Hepatocyte (in vitro differentiated cells): ENCODE measurements around the gene CNTNAP2. TPM values are rescaled to one million over a fixed set of nuclear protein-coding genes. Genes with fewer than 3 reads are reported as not detected.
A peak's percentile ranks its signal among the peaks of the same experiment; 100 is the strongest.

ENCODE experiments used
- DNase-seq: peaks from one replicate; pipeline ENCODE4 v3.0.0-alpha.2; 2016; ENCODE audit warnings: low spot score
- H2AFZ ChIP-seq: fragments of 200-600 bp; sonication (generic); 2 replicates; pipeline ENCODE4 v1.6.0; 2016; ENCODE audit warnings: antibody characterized with exemption, mild to moderate bottlenecking
- H3K27ac ChIP-seq: fragments of 200-600 bp; sonication (generic); 2 replicates; pipeline ENCODE4 v1.5.1; 2016; ENCODE audit warnings: mild to moderate bottlenecking
- H3K27me3 ChIP-seq: fragments of 200-600 bp; sonication (generic); 2 replicates; pipeline ENCODE4 v1.6.1; 2016
- H3K36me3 ChIP-seq: fragments of 200-600 bp; sonication (generic); replicated peaks from 2 replicates; pipeline ENCODE4 v1.5.1; 2016; ENCODE audit warnings: low read depth; ENCODE audit not compliant: insufficient read depth
- H3K4me1 ChIP-seq: fragments of 200-600 bp; sonication (generic); 2 replicates; pipeline ENCODE4 v1.5.1; 2016; ENCODE audit warnings: mild to moderate bottlenecking, moderate library complexity; ENCODE audit not compliant: insufficient read depth
- H3K4me2 ChIP-seq: fragments of 200-600 bp; sonication (generic); 2 replicates; pipeline ENCODE4 v1.6.0; 2016
- H3K4me3 ChIP-seq: fragments of 200-600 bp; sonication (generic); 2 replicates; pipeline ENCODE4 v1.5.1; 2016; ENCODE audit warnings: mild to moderate bottlenecking
- H3K79me2 ChIP-seq: fragments of 200-600 bp; sonication (generic); 2 replicates; pipeline ENCODE4 v1.6.0; 2017; ENCODE audit warnings: mild to moderate bottlenecking
- H3K9me2 ChIP-seq: fragments of 200-600 bp; sonication (generic); replicated peaks from 2 replicates; pipeline ENCODE4 v1.6.0; 2017; ENCODE audit warnings: mild to moderate bottlenecking; ENCODE audit not compliant: insufficient read depth
- H3K9me3 ChIP-seq: fragments of 200-600 bp; sonication (generic); 2 replicates; pipeline ENCODE4 v1.5.1; 2016; ENCODE audit warnings: low read depth, mild to moderate bottlenecking
- H4K20me1 ChIP-seq: fragments of 200-600 bp; sonication (generic); 2 replicates; pipeline ENCODE4 v1.6.0; 2016; ENCODE audit warnings: mild to moderate bottlenecking; ENCODE audit not compliant: insufficient read depth, poor library complexity, severe bottlenecking
- EZH2 ChIP-seq: fragments of 200-600 bp; sonication (generic); IDR thresholded peaks from 2 replicates; pipeline ENCODE4 v1.6.1; 2016; ENCODE audit warnings: antibody characterized with exemption, mild to moderate bottlenecking, borderline replicate concordance
- EZH2phosphoT487 ChIP-seq: fragments of 200-600 bp; sonication (generic); IDR thresholded peaks from one replicate; pipeline ENCODE4 v1.6.1; 2018; ENCODE audit warnings: antibody characterized with exemption, mild to moderate bottlenecking, low read depth, moderate library complexity; ENCODE audit not compliant: unreplicated experiment, severe bottlenecking
- WGBS: methylation state at CpG from one replicate; pipeline ENCODE4 v1.1.6; 2016; ENCODE audit warnings: low lambda C conversion rate; ENCODE audit errors: missing lambda C conversion rate; 5-methylcytosine and 5-hydroxymethylcytosine counted together
- polyA plus RNA-seq: library from polyadenylated mRNA; unstranded; fragments of >200 nt; fragmentation: Nextera tagmentation; extraction: Ambion mirVana; gene quantifications from 2 replicates; pipeline ENCODE4 v1.2.1, GENCODE V29; 2016
- total RNA-seq: library from RNA; depleted of rRNA; stranded (reverse); fragments of >200 nt; gene quantifications from 2 replicates; pipeline ENCODE4 v1.2.3, GENCODE V29; 2014
- TF ChIP-seq, protein P1 (sequence below): fragments of 200-600 bp; sonication (generic); IDR thresholded peaks from 2 replicates; pipeline ENCODE4 v1.5.1; 2016; ENCODE audit warnings: antibody characterized with exemption, mild to moderate bottlenecking; ENCODE audit not compliant: poor library complexity

The CNTNAP2 gene
- total and polyA plus RNA-seq, 2 experiments from 2014 or later, result 7.5 to 14.7 TPM

GRCh38 chr7:148118371-148118770, 2001.8 kb downstream of the CNTNAP2 start:
- WGBS, result 57% methylated on average over 5 of the region's 5 CpGs
- Histone ChIP-seq H3K27ac (no peak overlapping the region), H3K4me1 (peaks cover 13% of the 10 kb centered on the region), H4K20me1 (no peaks in the 10 kb centered on the region), H2AFZ (no peak overlapping the region), H3K27me3 (no peaks in the 10 kb centered on the region), H3K9me3 (no peaks in the 10 kb centered on the region), H3K4me2 (no peak overlapping the region), H3K36me3 (no peaks in the 10 kb centered on the region), H3K79me2 (no peaks in the 10 kb centered on the region), H3K4me3 (no peak overlapping the region), H3K9me2 (no peaks in the 10 kb centered on the region)
- TF ChIP-seq, protein P1, sequence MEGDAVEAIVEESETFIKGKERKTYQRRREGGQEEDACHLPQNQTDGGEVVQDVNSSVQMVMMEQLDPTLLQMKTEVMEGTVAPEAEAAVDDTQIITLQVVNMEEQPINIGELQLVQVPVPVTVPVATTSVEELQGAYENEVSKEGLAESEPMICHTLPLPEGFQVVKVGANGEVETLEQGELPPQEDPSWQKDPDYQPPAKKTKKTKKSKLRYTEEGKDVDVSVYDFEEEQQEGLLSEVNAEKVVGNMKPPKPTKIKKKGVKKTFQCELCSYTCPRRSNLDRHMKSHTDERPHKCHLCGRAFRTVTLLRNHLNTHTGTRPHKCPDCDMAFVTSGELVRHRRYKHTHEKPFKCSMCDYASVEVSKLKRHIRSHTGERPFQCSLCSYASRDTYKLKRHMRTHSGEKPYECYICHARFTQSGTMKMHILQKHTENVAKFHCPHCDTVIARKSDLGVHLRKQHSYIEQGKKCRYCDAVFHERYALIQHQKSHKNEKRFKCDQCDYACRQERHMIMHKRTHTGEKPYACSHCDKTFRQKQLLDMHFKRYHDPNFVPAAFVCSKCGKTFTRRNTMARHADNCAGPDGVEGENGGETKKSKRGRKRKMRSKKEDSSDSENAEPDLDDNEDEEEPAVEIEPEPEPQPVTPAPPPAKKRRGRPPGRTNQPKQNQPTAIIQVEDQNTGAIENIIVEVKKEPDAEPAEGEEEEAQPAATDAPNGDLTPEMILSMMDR, result no peak
- TF ChIP-seq EZH2phosphoT487 (no peak), EZH2 (no peak)
- DNase-seq, result no peak

DNA sequence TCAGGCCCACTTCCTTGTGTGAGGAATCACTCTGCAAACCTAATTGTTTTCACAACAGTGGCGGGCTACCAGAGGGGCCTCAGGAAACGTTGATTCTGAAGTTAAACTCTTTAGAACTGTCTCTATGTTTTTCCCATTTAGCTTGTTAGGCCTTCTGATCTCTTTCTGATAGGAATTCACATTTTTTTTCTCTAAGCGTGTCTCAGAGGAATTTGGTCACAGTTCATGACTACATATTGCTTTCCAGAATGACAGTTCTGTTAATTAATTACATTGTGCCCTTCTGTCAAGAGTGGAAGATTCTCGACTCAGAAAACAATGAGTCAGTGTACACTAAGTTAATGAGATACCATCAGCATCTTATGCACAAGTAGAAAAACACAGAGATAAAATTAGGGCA, 2004.8 kb downstream of the CNTNAP2 start:
- no peak overlapping the region for H2AFZ ChIP-seq
- H3K9me2 ChIP-seq, result no peaks in the 10 kb centered on the region
- no peaks in the 10 kb centered on the region for H3K79me2 ChIP-seq
- TF ChIP-seq EZH2 (no peak), EZH2phosphoT487 (no peak)
- TF ChIP-seq, protein P1, result no peak
- H3K4me3 ChIP-seq, result no peak overlapping the region
- no peak overlapping the region for H3K4me2 ChIP-seq
- H3K9me3 ChIP-seq, result no peaks in the 10 kb centered on the region
- H3K27ac ChIP-seq, result peak overlapping the region; percentile 76
- H3K27me3 ChIP-seq, result no peaks in the 10 kb centered on the region
- no peak for DNase-seq
- WGBS, result 41% methylated on average over 4 of the region's 4 CpGs
- no peaks in the 10 kb centered on the region for H4K20me1 ChIP-seq
- no peaks in the 10 kb centered on the region for H3K36me3 ChIP-seq
- peaks cover 5% of the 10 kb centered on the region for H3K4me1 ChIP-seq

GRCh38 chr7:148121847-148122246, 2005.2 kb downstream of the CNTNAP2 start:
- no peak overlapping the region for H3K4me2 ChIP-seq
- no peak overlapping the region for H2AFZ ChIP-seq
- no peaks in the 10 kb centered on the region for H3K9me3 ChIP-seq
- no peak for DNase-seq
- H3K9me2 ChIP-seq, result no peaks in the 10 kb centered on the region
- no peak overlapping the region for H3K4me3 ChIP-seq
- 78% methylated on average over 4 of the region's 4 CpGs for WGBS
- H3K36me3 ChIP-seq, result no peaks in the 10 kb centered on the region
- no peaks in the 10 kb centered on the region for H4K20me1 ChIP-seq
- H3K4me1 ChIP-seq, result peaks cover 3% of the 10 kb centered on the region
- no peaks in the 10 kb centered on the region for H3K27me3 ChIP-seq
- no peaks in the 10 kb centered on the region for H3K79me2 ChIP-seq
- H3K27ac ChIP-seq, result peak overlapping the region; percentile 21
- TF ChIP-seq EZH2, result no peak

GRCh38 chr7:148124477-148124876, 2007.9 kb downstream of the CNTNAP2 start:
- 84% methylated on average over 5 of the region's 5 CpGs for WGBS

More at GRCh38 chr7:148124477-148124876, 2007.9 kb downstream of the CNTNAP2 start:
- H3K9me2 ChIP-seq, result no peaks in the 10 kb centered on the region
- no peaks in the 10 kb centered on the region for H3K79me2 ChIP-seq
- no peak overlapping the region for H3K4me3 ChIP-seq
- no peaks in the 10 kb centered on the region for H3K36me3 ChIP-seq
- H3K27me3 ChIP-seq, result no peaks in the 10 kb centered on the region
- peaks cover 3% of the 10 kb centered on the region for H3K4me1 ChIP-seq
- no peak for TF ChIP-seq EZH2phosphoT487
- TF ChIP-seq EZH2, result no peak
- TF ChIP-seq, protein P1, result no peak
- H3K4me2 ChIP-seq, result no peak overlapping the region
- H2AFZ ChIP-seq, result no peak overlapping the region
- H3K9me3 ChIP-seq, result no peaks in the 10 kb centered on the region
- DNase-seq, result no peak
- no peak overlapping the region for H3K27ac ChIP-seq
- H4K20me1 ChIP-seq, result no peaks in the 10 kb centered on the region
